Measurements from ENCODE around the gene ADIPOR1. TPM values are rescaled to one million over a fixed set of nuclear protein-coding genes. Genes with fewer than 3 reads are reported as not detected.

ADIPOR1 gene
- total RNA-seq, 3 donors from 2014 or later (not counting 1 experiment from before 2014, with no cell fraction given): 61.9 to 81.7 (median 80.6) TPM

DNA sequence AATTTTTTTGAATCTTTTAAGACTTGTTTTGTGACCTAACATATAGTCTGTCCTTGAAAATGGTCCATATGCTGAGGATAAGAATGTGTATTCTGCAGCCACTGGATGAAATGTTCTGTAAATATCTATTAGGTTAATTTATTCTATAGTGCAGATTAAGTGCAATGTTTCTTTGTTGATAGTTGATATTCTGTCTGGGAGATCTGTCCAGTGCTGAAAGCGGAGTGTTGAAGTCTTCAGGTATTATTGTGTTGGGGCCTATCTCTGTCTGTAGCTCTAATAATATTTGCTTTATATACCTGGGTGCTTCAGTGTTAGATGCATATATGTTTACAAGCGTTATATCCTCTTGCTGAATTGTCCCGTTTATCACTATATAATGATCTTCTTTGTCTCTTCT, 23.4 kb downstream of the ADIPOR1 start:
- no peak for TF ChIP-seq CTCF (IDR thresholded peaks at IDR 0.05)
- Histone ChIP-seq H3K27me3 (ENCODE audit: control insufficient read depth, insufficient read depth, low read length) (no peaks in the 10 kb centered on the region), H3K4me3 (ENCODE audit: low read length) (no peak overlapping the region), H3K27ac (ENCODE audit: low read length) (no peak overlapping the region), H3K4me1 (ENCODE audit: control insufficient read depth, insufficient read depth, low read length) (no peaks in the 10 kb centered on the region), H3K36me3 (ENCODE audit: control insufficient read depth, insufficient read depth, low read length) (no peaks in the 10 kb centered on the region), H3K9me3 (ENCODE audit: control insufficient read depth, insufficient read depth, low read length) (no peaks in the 10 kb centered on the region)
- DNase-seq: no peak
- Mint-ChIP-seq H3K9me3 (no peaks in the 10 kb centered on the region), H3K36me3 (no peaks in the 10 kb centered on the region), H3K4me1 (no peaks in the 10 kb centered on the region), H3K27ac (no peak overlapping the region), H3K4me3 (no peak overlapping the region), H3K27me3 (ENCODE audit: low read depth in 2 of 2) (peaks cover 21 to 24% of the 10 kb centered on the region in 2 donors)
- intact Hi-C loops (cut with micrococcal nuclease): no loop called here
- ATAC-seq: no peak
- WGBS (ENCODE audit: insufficient coverage): 100% methylated on average over 3 of the region's 3 CpGs

- H3K27me3 ChIP-seq (ENCODE audit: control insufficient read depth, insufficient read depth, low read length): no peaks in the 10 kb centered on the region
- H3K4me1 ChIP-seq (ENCODE audit: control insufficient read depth, insufficient read depth, low read length): peaks cover 4% of the 10 kb centered on the region
- intact Hi-C loops (cut with micrococcal nuclease): no loop called here
- Mint-ChIP-seq H3K4me1 (no peaks in the 10 kb centered on the region), H3K36me3 (no peaks in the 10 kb centered on the region), H3K27ac (no peak overlapping the region), H3K4me3 (no peak overlapping the region), H3K9me3 (no peaks in the 10 kb centered on the region), H3K27me3 (ENCODE audit: low read depth in 2 of 2) (peaks cover 21 to 30% of the 10 kb centered on the region in 2 donors)
- H3K9me3 ChIP-seq (ENCODE audit: control insufficient read depth, insufficient read depth, low read length): no peaks in the 10 kb centered on the region
- no peak overlapping the region for H3K4me3 ChIP-seq (ENCODE audit: low read length)
- no peak for TF ChIP-seq CTCF (IDR thresholded peaks at IDR 0.05)
- H3K27ac ChIP-seq (ENCODE audit: low read length): no peak overlapping the region
- DNase-seq (no peak), ATAC-seq (no peak)
- 100% methylated on average over 2 of the region's 2 CpGs for WGBS (ENCODE audit: insufficient coverage)
- H3K36me3 ChIP-seq (ENCODE audit: control insufficient read depth, insufficient read depth, low read length): no peaks in the 10 kb centered on the region
Observed at GRCh38 chr1:202932476-202932875, 25.6 kb downstream of the ADIPOR1 start.

DNA sequence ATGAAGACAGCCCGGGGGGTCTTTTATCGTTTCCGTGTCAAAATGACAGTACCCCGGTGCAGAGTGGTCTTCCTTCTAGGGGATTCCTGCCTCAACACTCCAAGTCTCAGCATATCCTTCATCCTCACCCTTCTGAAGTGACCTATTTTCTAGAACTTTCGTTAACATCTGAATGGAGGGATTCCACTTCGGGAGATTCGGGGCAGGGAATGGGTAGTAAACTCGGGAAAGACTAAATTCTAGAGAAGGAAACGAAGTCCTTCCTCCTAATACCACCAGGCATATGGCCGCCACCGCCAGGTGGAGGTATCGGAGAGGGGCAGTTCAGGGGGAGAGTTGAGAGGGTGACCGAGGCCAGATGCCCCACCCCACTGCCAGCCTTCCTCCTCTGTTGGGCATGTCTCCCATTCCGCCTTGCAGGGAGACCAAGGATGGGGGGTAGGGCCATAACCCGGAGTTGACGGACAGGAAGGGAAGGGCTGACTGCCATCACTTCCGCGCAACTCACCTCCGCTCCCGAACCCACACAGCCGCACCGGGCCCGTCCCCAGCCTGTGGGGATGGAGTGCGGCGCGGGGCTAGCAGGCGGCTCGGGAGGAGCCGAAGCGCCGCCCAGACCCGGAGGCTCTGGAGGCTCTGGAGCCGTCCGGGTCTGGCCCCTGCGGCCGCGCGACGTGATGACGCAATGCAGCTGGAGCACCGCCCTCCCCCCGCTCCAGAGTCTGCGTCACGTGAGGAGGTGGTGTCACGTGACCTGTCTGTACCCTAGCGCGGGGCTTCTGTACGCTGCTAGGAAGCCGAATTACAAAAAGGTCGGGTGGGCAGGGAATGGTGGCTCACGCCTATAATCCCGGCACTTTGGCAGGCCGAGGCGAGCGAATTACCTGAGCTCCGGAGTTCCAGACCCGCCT, 31.3 kb downstream of the ADIPOR1 start, which contains the start of gene KLHL12:
KLHL12 (minus strand) TSS at position 654 of the 911 bp plus-strand sequence. CDS start 2,072 bp downstream, outside the sequence.
- Histone ChIP-seq H3K4me1 (ENCODE audit: control insufficient read depth, insufficient read depth, low read length) (peaks cover 13% of the 10 kb centered on the region), H3K27ac (ENCODE audit: low read length) (peak within 1 kb of the TSS; percentile 93), H3K36me3 (ENCODE audit: control insufficient read depth, insufficient read depth, low read length) (peaks cover 3% of the 10 kb centered on the region), H3K9me3 (ENCODE audit: control insufficient read depth, insufficient read depth, low read length) (no peaks in the 10 kb centered on the region), H3K27me3 (ENCODE audit: control insufficient read depth, insufficient read depth, low read length) (no peaks in the 10 kb centered on the region), H3K4me3 (ENCODE audit: low read length) (peak within 1 kb of the TSS; percentile 98)
- H3K36me3 Mint-ChIP-seq: no peaks in the 10 kb centered on the region
- under 1% methylated on average over 48 of the region's 57 CpGs for WGBS (ENCODE audit: insufficient coverage)
- ATAC-seq (peak; percentile 94 to 98 (median 95)), DNase-seq (peak; percentile 95 to 97)
- peaks cover 2 to 6% of the 10 kb centered on the region in 2 donors for H3K27me3 Mint-ChIP-seq (ENCODE audit: low read depth in 2 of 2)
- peak within 1 kb of the TSS; percentile 91 to 97 for H3K27ac Mint-ChIP-seq
- intact Hi-C loops (cut with micrococcal nuclease): loop anchor here (1.0 to 2.0 kb wide), 4 partner anchors 31 to 72 kb away; partner anchors contain the start of genes ADIPOR1 and RABIF
- H3K9me3 Mint-ChIP-seq: no peaks in the 10 kb centered on the region
- peak; percentile 59 for TF ChIP-seq CTCF (IDR thresholded peaks at IDR 0.05)
- peak within 1 kb of the TSS; percentile 97 for H3K4me3 Mint-ChIP-seq
- peaks cover 20 to 22% of the 10 kb centered on the region in 2 donors for H3K4me1 Mint-ChIP-seq
